Chondrocyte (in vitro differentiated cells): ENCODE measurements around the gene CDIPT. TPM values are rescaled to one million over a fixed set of nuclear protein-coding genes. Genes with fewer than 3 reads are reported as not detected.

Experiments
- DNase-seq: peaks from one replicate; pipeline ENCODE4 v3.0.0; 2021; ENCODE audit warnings: mixed read lengths, low spot score
- H3K27ac Mint-ChIP-seq: one replicate; pipeline ENCODE4 v1.8.0; 2021; ENCODE audit warnings: mild to moderate bottlenecking, moderate library complexity, mixed read lengths; ENCODE audit not compliant: unreplicated experiment
- H3K27me3 Mint-ChIP-seq: 2 replicates; pipeline ENCODE4 v1.8.0; 2021; ENCODE audit warnings: low read depth, mixed read lengths
- H3K36me3 Mint-ChIP-seq: 2 replicates; pipeline ENCODE4 v1.8.0; 2021; ENCODE audit warnings: low read depth, mixed read lengths
- H3K4me1 Mint-ChIP-seq: 2 replicates; pipeline ENCODE4 v1.8.0; 2021; ENCODE audit warnings: low read depth, mild to moderate bottlenecking, mixed read lengths
- H3K4me3 Mint-ChIP-seq: one replicate; pipeline ENCODE4 v1.8.0; 2021; ENCODE audit warnings: mild to moderate bottlenecking, moderate library complexity, mixed read lengths; ENCODE audit not compliant: unreplicated experiment
- H3K9me3 Mint-ChIP-seq: 2 replicates; pipeline ENCODE4 v1.8.0; 2021; ENCODE audit warnings: low read depth, mixed read lengths
- CTCF ChIP-seq: fragments of 200-600 bp; sonication (generic); IDR thresholded peaks from 2 replicates; pipeline ENCODE4 v1.5.0; 2021; ENCODE audit warnings: antibody characterized with exemption, mild to moderate bottlenecking, moderate library complexity
- total RNA-seq: library from RNA; stranded (reverse); gene quantifications from 3 replicates; pipeline ENCODE4 v1.2.1, GENCODE V29; 2021

The CDIPT gene
- total RNA-seq, 1 donor from 2014 or later = 79.7 TPM

- H3K36me3 Mint-ChIP-seq = peaks cover 9% of the 10 kb centered on the region
- H3K9me3 Mint-ChIP-seq = no peaks in the 10 kb centered on the region
- H3K4me3 Mint-ChIP-seq = peak within 1 kb of the TSS; percentile 82
- peaks cover 71% of the 10 kb centered on the region for H3K4me1 Mint-ChIP-seq
- peak within 1 kb of the TSS; percentile 97 for H3K27ac Mint-ChIP-seq
- DNase-seq = no peak
- peak; percentile 12 for TF ChIP-seq CTCF
- H3K27me3 Mint-ChIP-seq = no peaks in the 10 kb centered on the region
Measured at GRCh38 chr16:29811896-29812665, 50.9 kb downstream of the CDIPT start, which contains the start of gene PRRT2. Gene PRRT2 (plus strand): TSS chr16:29812193. CDS start chr16:29813055, 862 bp downstream.

DNA sequence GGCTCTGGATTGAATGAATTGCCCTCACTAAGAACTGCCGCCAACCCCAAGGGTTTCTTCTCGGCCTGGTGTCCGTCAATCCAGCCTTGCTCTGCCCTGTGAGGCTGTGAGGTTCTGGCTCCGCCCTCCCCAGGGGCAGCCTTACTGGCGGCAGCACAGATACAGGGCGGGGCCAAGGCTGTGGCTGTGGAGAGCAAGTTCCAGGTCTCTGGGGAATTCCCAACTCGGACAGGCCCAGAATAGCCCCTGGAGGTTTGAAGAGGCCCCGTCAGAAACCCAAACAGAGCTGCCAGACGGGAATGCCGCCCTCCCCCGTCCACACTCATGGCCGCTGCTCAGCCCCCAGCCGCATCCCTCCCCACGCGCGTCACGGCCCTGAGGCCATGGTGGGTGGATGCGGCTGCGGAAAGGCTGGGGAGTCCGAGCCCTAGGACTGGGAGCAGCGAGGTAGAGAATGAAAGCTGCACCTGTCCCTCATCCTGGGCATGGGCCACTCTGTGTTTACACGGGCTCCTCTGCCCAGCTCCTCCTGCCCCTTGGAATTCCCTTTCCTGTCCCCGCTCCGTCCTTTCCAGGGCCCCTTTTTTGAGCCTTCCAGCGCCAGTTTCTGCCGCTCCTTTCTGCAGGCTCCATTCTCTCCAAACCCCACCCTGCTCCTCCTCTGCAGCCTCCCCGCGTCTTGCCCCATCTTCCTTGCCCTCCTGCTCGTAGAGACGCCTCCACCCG, 51.7 kb downstream of the CDIPT start:
- Mint-ChIP-seq H3K9me3 (no peaks in the 10 kb centered on the region), H3K4me3 (peak overlapping the region; percentile 82), H3K36me3 (peaks cover 9% of the 10 kb centered on the region), H3K27me3 (no peaks in the 10 kb centered on the region), H3K4me1 (peaks cover 66% of the 10 kb centered on the region), H3K27ac (peak overlapping the region; percentile 97)
- TF ChIP-seq CTCF = no peak
- peak; percentile 99 for DNase-seq

DNA sequence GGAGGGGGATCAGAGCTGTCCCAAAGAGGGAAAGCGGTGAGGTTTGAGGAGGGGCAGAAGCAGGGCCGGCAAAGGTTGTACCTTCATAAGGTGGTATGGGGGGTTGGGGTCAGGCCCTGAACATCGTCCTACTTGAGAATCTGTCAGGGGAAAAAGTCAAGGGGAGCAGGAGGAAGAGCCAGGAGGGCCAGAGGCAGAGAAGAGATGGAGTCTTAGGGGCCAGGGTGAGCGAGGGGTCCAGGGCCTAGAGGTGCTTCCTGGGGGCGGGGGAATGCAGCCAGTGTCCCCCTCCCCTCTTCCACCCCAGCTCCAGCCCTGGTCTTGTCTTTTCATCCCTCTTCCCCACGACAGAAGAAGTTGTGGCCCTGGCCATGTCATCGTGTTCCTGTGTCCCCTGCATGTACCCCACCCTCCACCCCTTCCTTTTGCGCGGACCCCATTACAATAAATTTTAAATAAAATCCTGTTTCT, 52.3 kb downstream of the CDIPT start:
- no peaks in the 10 kb centered on the region for H3K9me3 Mint-ChIP-seq
- TF ChIP-seq CTCF = no peak
- H3K27ac Mint-ChIP-seq = peak overlapping the region; percentile 97
- peaks cover 65% of the 10 kb centered on the region for H3K4me1 Mint-ChIP-seq
- no peaks in the 10 kb centered on the region for H3K27me3 Mint-ChIP-seq
- DNase-seq = no peak
- H3K36me3 Mint-ChIP-seq = peaks cover 9% of the 10 kb centered on the region
- peak overlapping the region; percentile 82 for H3K4me3 Mint-ChIP-seq

DNA sequence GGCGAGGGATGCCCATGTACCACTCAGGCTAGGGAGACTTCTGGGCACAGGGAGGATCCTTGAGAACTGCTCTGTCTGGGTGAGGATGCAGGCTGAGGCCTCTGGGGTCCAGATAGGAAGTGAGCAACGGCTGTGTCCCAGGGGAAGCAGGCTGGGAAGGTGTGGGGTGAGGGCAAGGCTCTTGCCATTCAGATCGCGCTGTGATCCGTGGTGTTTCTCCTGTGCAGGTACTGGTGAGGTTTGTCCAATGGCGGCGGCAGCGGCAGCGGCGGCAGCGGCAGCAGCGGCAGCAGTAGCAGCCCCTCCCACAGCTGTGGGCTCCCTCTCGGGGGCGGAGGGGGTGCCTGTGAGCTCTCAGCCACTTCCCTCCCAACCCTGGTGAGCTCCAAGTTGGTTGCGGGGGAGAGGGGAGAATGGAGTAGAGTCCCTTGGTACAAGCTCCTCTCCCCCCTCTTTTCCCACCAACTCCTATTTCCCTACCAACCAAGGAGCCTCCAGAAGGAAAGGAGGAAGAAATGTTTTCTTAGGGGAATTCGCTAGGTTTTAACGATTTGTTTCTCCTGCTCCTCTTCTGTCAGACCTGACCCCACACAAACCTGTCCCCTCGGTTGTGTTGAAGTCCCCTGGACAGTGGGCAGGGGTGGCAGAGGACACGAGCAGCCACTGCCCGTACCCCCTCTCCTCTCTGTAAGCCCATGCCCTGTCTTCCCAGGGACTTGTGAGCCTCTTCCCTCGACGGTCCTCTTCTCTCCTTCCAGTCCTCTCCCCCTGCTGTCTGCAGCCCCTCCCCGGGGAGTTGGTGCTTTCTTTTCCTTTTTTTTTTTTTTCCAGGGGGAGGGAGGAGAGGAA, 53.0 kb downstream of the CDIPT start:
- no peak for TF ChIP-seq CTCF
- peak overlapping the region; percentile 97 for H3K27ac Mint-ChIP-seq
- peak overlapping the region; percentile 82 for H3K4me3 Mint-ChIP-seq
- no peak for DNase-seq
- H3K9me3 Mint-ChIP-seq = no peaks in the 10 kb centered on the region
- H3K36me3 Mint-ChIP-seq = peaks cover 10% of the 10 kb centered on the region
- no peaks in the 10 kb centered on the region for H3K27me3 Mint-ChIP-seq
- H3K4me1 Mint-ChIP-seq = peaks cover 62% of the 10 kb centered on the region
